K562 treated with DMSO at 1 percent for 12 hours (cell line): ENCODE measurements around the gene FAM184A. TPM values are rescaled to one million over a fixed set of nuclear protein-coding genes. Genes with fewer than 3 reads are reported as not detected.

ENCODE experiments used
- total RNA-seq: library from RNA; unstranded; fragments of 300-600 nt; gene quantifications from 2 replicates; pipeline ENCODE4 v1.2.3, GENCODE V29; 2022; ENCODE audit not compliant: insufficient read depth

Gene FAM184A
- 5.5 and 14.1 TPM in 2 replicates for total RNA-seq

GRCh38 chr6:119078376-119079282 is at the start of gene FAM184A:
Gene FAM184A, minus strand, starts transcription at chr6:119078664. Its CDS starts 365 bp downstream, at chr6:119078299.

GRCh38 chr6:118934461-118935330 is 143.8 kb downstream of the FAM184A start, which contains the start of gene MCM9:
Gene MCM9, minus strand, starts transcription at chr6:118935159. Its CDS starts 3,436 bp downstream, at chr6:118931723.

Other genes starting within 250 kb of the FAM184A start
- 9.0 and 16.4 TPM in 2 replicates for gene ASF1A, start 184.5 kb downstream of the FAM184A start, total RNA-seq
- gene MCM9, start 143.5 kb downstream of the FAM184A start, total RNA-seq = 4.0 and 9.4 TPM in 2 replicates